Measurements from ENCODE around the gene SDK2. TPM values are rescaled to one million over a fixed set of nuclear protein-coding genes. Genes with fewer than 3 reads are reported as not detected.

The SDK2 gene
- total and polyA plus RNA-seq, 11 donors: 0.84 to 4.0 (median 2.6) TPM

GRCh38 chr17:73423806-73424205, 220.4 kb downstream of the SDK2 start:
- ATAC-seq (no peak), DNase-seq (no peak)
- H3K36me3 ChIP-seq: no peaks in the 10 kb centered on the region
- H3K9me3 ChIP-seq: no peaks in the 10 kb centered on the region
- no peak overlapping the region for H3K27ac ChIP-seq
- H3K4me1 ChIP-seq: no peaks in the 10 kb centered on the region
- intact Hi-C loops (cut with DNase I): loop anchor here in 4 of 10 donors (10.0 kb wide), 4 partner anchors 91 to 531 kb away; partner anchors contain the start of gene SDK2 (in 1 of the 4)
- H3K4me3 ChIP-seq: no peak overlapping the region
- H3K27me3 ChIP-seq: no peaks in the 10 kb centered on the region
- 93 to 95% (median 94%) methylated on average over 18 to 19 of the region's 19 CpGs for WGBS, 4 donors
- TF ChIP-seq CTCF (IDR thresholded peaks at IDR 0.05): no peak
- TF ChIP-seq POLR2A (IDR thresholded peaks at IDR 0.05): no peak

GRCh38 chr17:73423159-73423715, 221.0 kb downstream of the SDK2 start:
- Histone ChIP-seq H3K27ac (no peak overlapping the region), H3K9me3 (no peaks in the 10 kb centered on the region), H3K27me3 (no peaks in the 10 kb centered on the region), H3K36me3 (no peaks in the 10 kb centered on the region), H3K4me1 (no peaks in the 10 kb centered on the region), H3K4me3 (no peak overlapping the region)
- DNase-seq (no peak), ATAC-seq (no peak)
- TF ChIP-seq CTCF (IDR thresholded peaks at IDR 0.05) (no peak), POLR2A (IDR thresholded peaks at IDR 0.05) (no peak)
- WGBS, 4 donors: 84 to 98% (median 92%) methylated on average over 8 to 18 of the region's 18 CpGs
- intact Hi-C loops (cut with DNase I): loop anchor here in 4 of 10 donors (10.0 kb wide), 4 partner anchors 92 to 532 kb away; partner anchors contain the start of gene SDK2 (in 1 of the 4)

- no peaks in the 10 kb centered on the region for H3K9me3 ChIP-seq
- TF ChIP-seq POLR2A (IDR thresholded peaks at IDR 0.05) (no peak), CTCF (IDR thresholded peaks at IDR 0.05) (no peak)
- H3K4me1 ChIP-seq: no peaks in the 10 kb centered on the region
- no peak for DNase-seq
- no peaks in the 10 kb centered on the region for H3K36me3 ChIP-seq
- 94 to 96% (median 95%) methylated on average over 12 of the region's 12 CpGs for WGBS, 4 donors
- peak in 1 of 4 donors; percentile 33 for ATAC-seq
- H3K27me3 ChIP-seq: no peaks in the 10 kb centered on the region
- intact Hi-C loops (cut with DNase I): loop anchor here in 4 of 10 donors (10.0 kb wide), 4 partner anchors 93 to 533 kb away; partner anchors contain the start of gene SDK2 (in 1 of the 4)
- no peak overlapping the region for H3K27ac ChIP-seq
- no peak overlapping the region for H3K4me3 ChIP-seq
These were observed 222.1 kb downstream of the SDK2 start for GRCh38 chr17:73422121-73422520.

- H3K36me3 ChIP-seq: no peaks in the 10 kb centered on the region
- no peaks in the 10 kb centered on the region for H3K27me3 ChIP-seq
- intact Hi-C loops (cut with DNase I): loop anchor here in 4 of 10 donors (10.0 kb wide), 4 partner anchors 94 to 534 kb away; partner anchors contain the start of gene SDK2 (in 1 of the 4)
- no peak for DNase-seq
- no peaks in the 10 kb centered on the region for H3K4me1 ChIP-seq
- TF ChIP-seq POLR2A (IDR thresholded peaks at IDR 0.05) (no peak), CTCF (IDR thresholded peaks at IDR 0.05) (no peak)
- H3K27ac ChIP-seq: no peak overlapping the region
- no peak overlapping the region for H3K4me3 ChIP-seq
- 74 to 97% (median 88%) methylated on average over 9 of the region's 9 CpGs for WGBS, 4 donors
- H3K9me3 ChIP-seq: no peaks in the 10 kb centered on the region
- ATAC-seq: no peak
These were observed 223.3 kb downstream of the SDK2 start for GRCh38 chr17:73420897-73421296.
